Measurements from ENCODE around the gene EDN2. TPM values are rescaled to one million over a fixed set of nuclear protein-coding genes. Genes with fewer than 3 reads are reported as not detected.

Gene EDN2
- total and polyA plus RNA-seq, 2 of the 8 experiments (the other 6 are each of a cell fraction or from before 2014, with no cell fraction given), result 0.32 to 0.39 TPM

- H3K36me3 ChIP-seq (ENCODE audit: control insufficient read depth in 2 of 4, insufficient read depth in 4 of 4, low read length in 3 of 4), result no peaks in the 10 kb centered on the region; a peak in 1 of 8 replicates
- POLR2A ChIA-PET (ENCODE audit: partially characterized antibody), result no interaction called here
- no peak overlapping the region for H3K14ac ChIP-seq (ENCODE audit: insufficient read length)
- no peak overlapping the region for H2BK120ac ChIP-seq (replicated peaks; ENCODE audit: low read depth, low read length)
- no peak overlapping the region for H4K5ac ChIP-seq (ENCODE audit: insufficient read length, low read depth, low read length)
- no peak overlapping the region for H2BK15ac ChIP-seq (ENCODE audit: low read length)
- H3K79me2 ChIP-seq (ENCODE audit: control insufficient read depth in 1 of 2, insufficient read depth in 2 of 2, low read length in 2 of 2), result no peaks in the 10 kb centered on the region
- DNase-seq (ENCODE audit: low read depth in 1 of 2, low spot score in 2 of 2), result no peak
- H4K91ac ChIP-seq (replicated peaks; ENCODE audit: insufficient read length, low read length), result no peak overlapping the region
- no peaks in the 10 kb centered on the region for H3K79me1 ChIP-seq (ENCODE audit: low read depth, low read length)
- H3K56ac ChIP-seq (replicated peaks; ENCODE audit: insufficient read length, low read depth, low read length), result no peak overlapping the region
- H3K9ac ChIP-seq (replicated peaks in 1 of 4; ENCODE audit: extremely low read depth in 1 of 4, low read depth in 3 of 4, low read length in 3 of 4), result no peak overlapping the region
- no peak overlapping the region for H2BK12ac ChIP-seq (ENCODE audit: low read depth, low read length)
- H3K4me3 ChIP-seq (ENCODE audit: extremely low read depth in 1 of 4, insufficient read depth in 2 of 4, low read depth in 3 of 4, low read length in 4 of 4), result no peak overlapping the region
- H4K20me1 ChIP-seq (replicated peaks in 1 of 2; ENCODE audit: control insufficient read depth in 1 of 2, insufficient read depth in 2 of 2, low read length in 2 of 2), result no peaks in the 10 kb centered on the region
- no peak overlapping the region for H2BK20ac ChIP-seq (ENCODE audit: low read length)
- H3K18ac ChIP-seq (ENCODE audit: extremely low read depth, low read length), result no peak overlapping the region
- no peak overlapping the region; the same call in 1 of the 2 replicates for H3K27ac ChIP-seq (ENCODE audit: low read depth, low read length)
- 86% methylated on average over 9 of the region's 10 CpGs; no CpG with 5 or more reads in 1 of the 2 experiments for WGBS, 2 experiments (ENCODE audit: extremely low coverage in 1 of 2, insufficient coverage in 1 of 2, insufficient read length in 1 of 2, insufficient replicate concordance in 2 of 2, low coverage in 1 of 2, low lambda C conversion rate in 2 of 2, missing lambda C conversion rate in 1 of 2)
- H4K8ac ChIP-seq (ENCODE audit: extremely low read depth, insufficient read depth, low read length), result no peak overlapping the region
- no peak overlapping the region for H3K4ac ChIP-seq (replicated peaks; ENCODE audit: insufficient read length, low read depth, low read length)
- no peak overlapping the region for H3K23ac ChIP-seq (ENCODE audit: insufficient read length)
- CTCF ChIA-PET (ENCODE audit: partially characterized antibody), result interaction anchor here (0.6 to 7.5 kb wide), 6 partner anchors 8 to 725 kb away, joined by 3 to 85 read pairs (median 5); no protein-coding TSS in a partner anchor
- peaks cover 0 to 20% (median 13%) of the 10 kb centered on the region in 4 experiments; a peak in 6 of 7 replicates for H3K4me1 ChIP-seq (replicated peaks in 1 of 4; ENCODE audit: control insufficient read depth in 3 of 4, insufficient read depth in 4 of 4, low read length in 3 of 4)
- FAIRE-seq, result no peak
- H3K4me2 ChIP-seq (ENCODE audit: insufficient read depth in 1 of 2, low read depth in 2 of 2, low read length in 2 of 2), result no peak overlapping the region
- H2BK5ac ChIP-seq (ENCODE audit: low read depth, low read length), result no peak overlapping the region
- TF ChIP-seq SAP30 (IDR thresholded peaks at IDR 0.05; ENCODE audit: insufficient read depth, insufficient replicate concordance, low read length) (no peak), CEBPB (IDR thresholded peaks at IDR 0.05; ENCODE audit: low read depth, low read length) (no peak), SIN3A (conservative IDR thresholded peaks at IDR 0.05 in 1 of 2, IDR thresholded peaks at IDR 0.05 in 1 of 2; ENCODE audit: low read depth in 1 of 2, low read length in 2 of 2) (no peak), MAX (IDR thresholded peaks at IDR 0.05) (no peak), POU5F1 (IDR thresholded peaks at IDR 0.05; ENCODE audit: low read depth, low read length) (no peak), CBX8 (IDR thresholded peaks at IDR 0.05; ENCODE audit: borderline replicate concordance, low read depth, low read length) (no peak), HDAC2 (IDR thresholded peaks at IDR 0.05; ENCODE audit: borderline replicate concordance in 1 of 2, low read depth in 2 of 2, low read length in 2 of 2) (no peak), NRF1 (IDR thresholded peaks at IDR 0.05; ENCODE audit: low read depth, low read length) (no peak), CTBP2 (IDR thresholded peaks at IDR 0.05; ENCODE audit: borderline replicate concordance, insufficient read depth, insufficient read length, low read length) (no peak), CHD2 (IDR thresholded peaks at IDR 0.05; ENCODE audit: low read length) (no peak), CREB1 (IDR thresholded peaks at IDR 0.05) (no peak), SUZ12 (IDR thresholded peaks at IDR 0.05; ENCODE audit: low read length) (no peak)
- peaks cover 4% of the 10 kb centered on the region; the same call in 1 of the 2 replicates for H3K23me2 ChIP-seq (ENCODE audit: low read depth, low read length)
- no peaks in the 10 kb centered on the region for H3K9me3 ChIP-seq (ENCODE audit: insufficient read depth in 2 of 2, low read depth in 1 of 2, low read length in 1 of 2)
- no peak overlapping the region for H2AFZ ChIP-seq (ENCODE audit: low read length)
- H3K27me3 ChIP-seq (replicated peaks in 1 of 4; ENCODE audit: control insufficient read depth in 3 of 4, extremely low read depth in 1 of 4, insufficient read depth in 3 of 4, low read length in 3 of 4), result peaks cover 0 to 13% (median 11%) of the 10 kb centered on the region in 4 experiments; a peak in 3 of 7 replicates
- no peak overlapping the region for H2AK5ac ChIP-seq (ENCODE audit: low read depth, low read length)
Measured at GRCh38 chr1:41500378-41500777, 15.9 kb upstream of the EDN2 start.
